ENCODE measurements around the gene ZBTB7B.
A peak's percentile ranks its signal among the peaks of the same experiment; 100 is the strongest.

Gene ZBTB7B

DNA sequence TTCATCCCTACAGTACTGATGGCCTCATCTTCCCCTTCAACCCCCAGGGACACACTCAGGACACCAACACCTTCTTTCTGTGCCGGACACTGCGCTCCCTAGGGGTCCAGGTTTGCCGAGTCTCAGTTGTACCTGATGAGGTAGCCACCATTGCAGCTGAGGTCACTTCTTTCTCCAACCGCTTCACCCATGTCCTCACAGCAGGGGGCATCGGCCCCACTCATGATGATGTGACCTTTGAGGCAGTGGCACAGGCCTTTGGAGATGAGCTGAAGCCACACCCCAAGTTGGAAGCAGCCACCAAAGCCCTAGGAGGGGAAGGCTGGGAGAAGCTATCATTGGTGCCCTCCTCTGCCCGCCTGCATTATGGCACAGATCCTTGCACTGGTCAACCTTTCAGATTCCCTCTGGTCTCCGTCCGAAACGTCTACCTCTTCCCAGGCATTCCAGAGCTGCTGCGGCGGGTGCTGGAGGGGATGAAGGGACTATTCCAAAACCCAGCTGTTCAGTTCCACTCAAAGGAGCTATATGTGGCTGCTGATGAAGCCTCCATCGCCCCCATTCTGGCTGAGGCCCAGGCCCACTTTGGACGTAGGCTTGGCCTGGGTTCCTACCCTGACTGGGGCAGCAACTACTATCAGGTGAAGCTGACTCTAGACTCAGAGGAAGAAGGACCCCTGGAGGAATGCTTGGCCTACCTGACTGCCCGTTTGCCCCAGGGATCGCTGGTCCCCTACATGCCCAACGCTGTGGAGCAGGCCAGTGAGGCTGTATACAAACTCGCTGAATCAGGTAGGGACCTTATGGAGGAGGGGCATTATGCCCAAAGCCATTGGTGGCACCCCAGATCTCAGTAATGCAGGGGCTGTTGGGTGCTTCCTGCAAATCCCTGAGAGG, 14.3 kb upstream of the ZBTB7B start:
- TF ChIP-seq CTCF (IDR thresholded peaks at IDR 0.05; ENCODE audit: low read depth, low read length): no peak
- no peak for DNase-seq (ENCODE audit: low read depth in 2 of 2)
- H3K4me3 ChIP-seq (replicated peaks in 1 of 2; ENCODE audit: low read depth in 2 of 2, low read length in 2 of 2): no peak overlapping the region

GRCh38 chr1:154989195-154989860, 13.3 kb upstream of the ZBTB7B start:
- TF ChIP-seq CTCF (IDR thresholded peaks at IDR 0.05; ENCODE audit: low read depth, low read length): no peak
- no peak for DNase-seq (ENCODE audit: low read depth in 2 of 2)
- H3K4me3 ChIP-seq (replicated peaks in 1 of 2; ENCODE audit: low read depth in 2 of 2, low read length in 2 of 2): no peak overlapping the region

- no peak for DNase-seq (ENCODE audit: low read depth in 2 of 2)
- no peak for TF ChIP-seq CTCF (IDR thresholded peaks at IDR 0.05; ENCODE audit: low read depth, low read length)
- no peak overlapping the region for H3K4me3 ChIP-seq (replicated peaks in 1 of 2; ENCODE audit: low read depth in 2 of 2, low read length in 2 of 2)
Observed at GRCh38 chr1:154990276-154990675, 12.3 kb upstream of the ZBTB7B start.

DNA sequence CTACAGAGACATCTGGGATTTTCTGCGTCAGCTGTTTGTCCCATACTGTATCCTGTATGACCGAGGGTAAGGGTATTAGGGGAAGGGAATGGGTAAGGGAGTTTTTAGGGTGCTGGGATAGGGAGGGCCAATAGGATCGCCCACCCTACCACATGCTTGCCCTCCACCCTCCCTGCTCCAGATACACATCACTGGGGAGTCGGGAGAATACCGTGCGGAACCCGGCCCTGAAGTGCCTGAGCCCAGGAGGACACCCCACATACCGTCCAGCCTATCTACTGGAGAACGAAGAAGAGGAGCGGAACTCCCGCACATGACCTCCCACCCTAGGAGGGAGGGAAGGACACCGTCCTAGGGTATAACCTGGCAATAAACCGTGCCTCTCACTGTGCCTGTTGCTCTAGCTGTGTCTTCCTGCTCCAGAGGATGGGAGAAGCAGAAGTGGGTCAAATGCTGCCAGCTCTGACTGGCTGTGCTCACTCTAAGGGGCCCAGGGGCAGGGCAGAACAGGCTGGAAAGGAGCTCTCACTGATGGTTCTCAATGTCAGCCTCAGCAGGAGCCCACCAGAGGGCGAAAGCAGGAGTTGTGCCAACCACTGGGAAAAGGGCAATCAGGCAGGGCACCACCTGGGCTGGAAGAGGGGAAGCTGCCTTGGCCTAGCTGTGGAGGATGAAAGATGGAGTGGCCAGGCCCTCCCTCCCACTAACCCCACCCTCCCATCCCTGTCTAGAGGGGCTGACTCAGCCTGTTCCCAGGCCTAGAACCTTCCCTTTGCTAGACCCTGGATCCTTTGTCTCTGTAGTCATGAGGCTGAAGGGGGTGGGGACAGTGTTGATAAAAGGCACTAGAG, 9.7 kb upstream of the ZBTB7B start:
- DNase-seq (ENCODE audit: low read depth in 2 of 2): peak; percentile 57 to 65
- TF ChIP-seq CTCF (IDR thresholded peaks at IDR 0.05; ENCODE audit: low read depth, low read length): no peak

DNA sequence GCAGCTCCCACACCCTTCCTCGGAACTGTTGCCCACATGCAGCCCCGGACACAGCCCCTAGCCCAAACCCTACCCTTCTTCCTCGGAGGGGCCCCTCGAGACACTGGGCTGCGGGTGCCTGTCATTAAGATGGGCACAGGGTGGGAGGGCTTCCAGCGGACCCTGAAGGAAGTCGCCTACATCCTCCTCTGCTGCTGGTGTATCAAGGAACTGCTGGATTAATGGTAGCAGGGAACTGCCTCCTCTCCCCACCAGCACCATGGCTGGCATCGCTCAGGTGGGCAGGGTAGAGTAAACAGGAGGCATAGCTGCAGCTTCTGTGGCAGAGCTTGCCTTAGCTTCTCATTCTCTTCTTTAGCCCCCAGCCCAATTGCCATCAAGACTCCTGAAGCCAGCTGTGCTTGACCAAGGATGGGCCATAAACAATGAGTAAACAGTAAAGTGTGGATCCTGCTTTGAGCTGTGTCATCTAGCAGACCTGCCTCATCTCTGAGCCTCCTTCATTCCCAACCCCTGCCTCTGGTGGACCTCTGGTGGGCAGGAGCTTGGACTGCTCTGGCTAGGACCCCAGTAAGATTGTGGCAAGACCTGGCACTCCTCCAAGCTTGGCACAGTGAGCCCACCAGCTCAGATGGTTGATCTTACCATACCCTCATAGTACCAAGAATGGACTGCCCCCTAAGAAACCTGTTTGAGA, 8.9 kb upstream of the ZBTB7B start, which contains the start of gene LENEP:
LENEP (plus strand) TSS at position 15 of the 697 bp plus-strand sequence; CDS start at position 37, 22 bp downstream.
- TF ChIP-seq CTCF (IDR thresholded peaks at IDR 0.05; ENCODE audit: low read depth, low read length): no peak
- no peak for DNase-seq (ENCODE audit: low read depth in 2 of 2)
- no peak within 1 kb of the TSS for H3K4me3 ChIP-seq (replicated peaks in 1 of 2; ENCODE audit: low read depth in 2 of 2, low read length in 2 of 2)

More for the DNA sequence above, 9.7 kb upstream of the ZBTB7B start:
- H3K4me3 ChIP-seq (replicated peaks in 1 of 2; ENCODE audit: low read depth in 2 of 2, low read length in 2 of 2): no peak overlapping the region

GRCh38 chr1:154994269-154994587, 8.4 kb upstream of the ZBTB7B start:
- no peak for TF ChIP-seq CTCF (IDR thresholded peaks at IDR 0.05; ENCODE audit: low read depth, low read length)
- DNase-seq (ENCODE audit: low read depth in 2 of 2): no peak
- H3K4me3 ChIP-seq (replicated peaks in 1 of 2; ENCODE audit: low read depth in 2 of 2, low read length in 2 of 2): no peak overlapping the region
